OCI-LY7 (cell line): ENCODE measurements around the gene OPCML. TPM values are rescaled to one million over a fixed set of nuclear protein-coding genes. Genes with fewer than 3 reads are reported as not detected.

ENCODE experiments used
- BruUV-seq: library from RNA; stranded (reverse); fragments of 400-500 nt; replicated peaks from 2 replicates; lab custom pipeline; 2021; lab: Mats Ljungman, UMichigan
- CTCF ChIA-PET: fragments of 300-600 bp; sonication (Branson Sonifier 250); formaldehyde crosslinking; loops from one replicate; lab custom pipeline; 2022; ENCODE audit warnings: antibody characterized with exemption; ENCODE audit not compliant: unreplicated experiment; lab: Charles Lee
- POLR2A ChIA-PET: fragments of 300-600 bp; sonication (Branson Sonifier 250); formaldehyde crosslinking; loops from one replicate; lab custom pipeline; 2022; ENCODE audit warnings: antibody characterized with exemption; lab: Charles Lee
- DNase-seq: peaks from one replicate; pipeline ENCODE4 v3.0.0-alpha.2; 2015; ENCODE audit warnings: low spot score
- H2AFZ ChIP-seq: fragments of 200-600 bp; sonication (generic), shearing (Covaris generic); 2 replicates; pipeline ENCODE4 v1.6.1; 2014; ENCODE audit warnings: mild to moderate bottlenecking, antibody characterized with exemption, low read length, moderate library complexity
- H3K27ac ChIP-seq: fragments of 200-600 bp; sonication (generic); 2 replicates; pipeline ENCODE4 v1.5.1; 2014; ENCODE audit warnings: mixed run types, low read depth, mild to moderate bottlenecking, moderate library complexity, low read length, inconsistent platforms; ENCODE audit not compliant: poor library complexity, severe bottlenecking
- H3K36me3 ChIP-seq: fragments of 200-600 bp; sonication (generic); 2 replicates; pipeline ENCODE4 v1.6.1; 2014; ENCODE audit warnings: mild to moderate bottlenecking, antibody characterized with exemption, low read length, moderate library complexity, mixed read lengths; ENCODE audit not compliant: insufficient read depth
- H3K4me1 ChIP-seq: fragments of 200-600 bp; sonication (generic); 2 replicates; pipeline ENCODE4 v1.5.1; 2014; ENCODE audit warnings: mild to moderate bottlenecking, low read length; ENCODE audit not compliant: insufficient read depth, poor library complexity, severe bottlenecking
- H3K4me2 ChIP-seq: fragments of 200-600 bp; sonication (generic); 2 replicates; pipeline ENCODE4 v1.6.1; 2014; ENCODE audit warnings: mild to moderate bottlenecking, low read length
- H3K4me3 ChIP-seq: fragments of 200-600 bp; sonication (generic); 2 replicates; pipeline ENCODE4 v1.5.1; 2014; ENCODE audit warnings: mild to moderate bottlenecking, low read depth, low read length; ENCODE audit not compliant: poor library complexity, severe bottlenecking
- H3K79me2 ChIP-seq: fragments of 200-600 bp; sonication (generic); 2 replicates; pipeline ENCODE4 v1.6.1; 2016; ENCODE audit warnings: low read depth, mild to moderate bottlenecking, low read length, moderate library complexity, mixed read lengths; ENCODE audit not compliant: insufficient read depth
- H3K9me2 ChIP-seq: fragments of 200-600 bp; sonication (generic); 2 replicates; pipeline ENCODE4 v1.6.1; 2016; ENCODE audit warnings: mild to moderate bottlenecking, low read length, mixed read lengths; ENCODE audit not compliant: insufficient read depth
- H3K9me3 ChIP-seq: fragments of 200-600 bp; sonication (generic); 2 replicates; pipeline ENCODE4 v1.6.1; 2014; ENCODE audit warnings: mild to moderate bottlenecking, mixed run types, low read length, mixed read lengths
- H4K20me1 ChIP-seq: fragments of 200-600 bp; sonication (generic); 2 replicates; pipeline ENCODE4 v1.6.1; 2014; ENCODE audit warnings: mild to moderate bottlenecking, antibody characterized with exemption, low read length, moderate library complexity, mixed read lengths; ENCODE audit not compliant: insufficient read depth
- EZH2phosphoT487 ChIP-seq: fragments of 200-600 bp; sonication (generic); IDR thresholded peaks from 2 replicates; pipeline ENCODE4 v1.6.1; 2018; ENCODE audit warnings: low read depth, borderline replicate concordance, mild to moderate bottlenecking, mixed run types, antibody characterized with exemption, low read length, moderate library complexity, mixed read lengths
- intact Hi-C: fragments of 100-400 bp; cut with micrococcal nuclease; formaldehyde crosslinking; loops from one replicate; pipeline ENCODE4 v1.10.0; 2022; ENCODE audit not compliant: unreplicated experiment
- total RNA-seq, 2 experiments: library from RNA; depleted of rRNA in 1 of 2; stranded (reverse); fragments of >200 nt in 1 of 2; shearing (Covaris generic) in 1 of 2; gene quantifications; 2 replicates each; pipeline ENCODE4 v1.2.3, GENCODE V29; 2014 to 2022
- TF ChIP-seq, protein P1 (sequence below): fragments of 200-600 bp; sonication (generic); conservative IDR thresholded peaks from 2 replicates; pipeline ENCODE4 v1.5.1; 2014; ENCODE audit warnings: mild to moderate bottlenecking, antibody characterized with exemption, low read length, moderate library complexity, mixed read lengths

Gene OPCML
- total RNA-seq, 2 experiments from 2014 or later: not detected

DNA sequence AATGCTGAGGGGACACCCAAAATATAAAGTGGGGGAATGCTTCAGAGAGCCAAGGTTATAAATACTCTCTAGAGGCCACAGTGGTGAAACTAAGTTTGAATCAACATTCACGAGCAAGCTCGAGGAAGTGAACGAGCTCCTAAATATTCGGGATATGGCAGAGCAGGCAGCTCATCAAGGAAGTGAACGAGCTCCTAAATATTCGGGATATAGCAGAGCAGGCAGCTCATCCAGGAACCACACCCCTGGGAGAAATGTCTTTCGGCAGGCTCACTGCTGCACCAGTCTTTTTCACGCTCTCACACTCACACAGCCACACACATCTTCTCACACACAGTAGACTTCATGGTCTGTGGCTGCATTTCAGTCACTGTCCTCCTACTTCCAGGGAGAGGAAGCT lies 787.5 kb downstream of the OPCML start:
- H3K4me1 ChIP-seq: no peaks in the 10 kb centered on the region
- H2AFZ ChIP-seq: no peak overlapping the region
- no peak for TF ChIP-seq EZH2phosphoT487
- TF ChIP-seq, protein P1, sequence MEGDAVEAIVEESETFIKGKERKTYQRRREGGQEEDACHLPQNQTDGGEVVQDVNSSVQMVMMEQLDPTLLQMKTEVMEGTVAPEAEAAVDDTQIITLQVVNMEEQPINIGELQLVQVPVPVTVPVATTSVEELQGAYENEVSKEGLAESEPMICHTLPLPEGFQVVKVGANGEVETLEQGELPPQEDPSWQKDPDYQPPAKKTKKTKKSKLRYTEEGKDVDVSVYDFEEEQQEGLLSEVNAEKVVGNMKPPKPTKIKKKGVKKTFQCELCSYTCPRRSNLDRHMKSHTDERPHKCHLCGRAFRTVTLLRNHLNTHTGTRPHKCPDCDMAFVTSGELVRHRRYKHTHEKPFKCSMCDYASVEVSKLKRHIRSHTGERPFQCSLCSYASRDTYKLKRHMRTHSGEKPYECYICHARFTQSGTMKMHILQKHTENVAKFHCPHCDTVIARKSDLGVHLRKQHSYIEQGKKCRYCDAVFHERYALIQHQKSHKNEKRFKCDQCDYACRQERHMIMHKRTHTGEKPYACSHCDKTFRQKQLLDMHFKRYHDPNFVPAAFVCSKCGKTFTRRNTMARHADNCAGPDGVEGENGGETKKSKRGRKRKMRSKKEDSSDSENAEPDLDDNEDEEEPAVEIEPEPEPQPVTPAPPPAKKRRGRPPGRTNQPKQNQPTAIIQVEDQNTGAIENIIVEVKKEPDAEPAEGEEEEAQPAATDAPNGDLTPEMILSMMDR: no peak
- no peaks in the 10 kb centered on the region for H4K20me1 ChIP-seq
- no peaks in the 10 kb centered on the region for H3K36me3 ChIP-seq
- no peak overlapping the region for H3K27ac ChIP-seq
- ChIA-PET CTCF (no interaction called here), POLR2A (interaction anchor here (0.7 kb wide), 1 partner anchor 797 kb away, joined by 3 read pairs; no protein-coding TSS in a partner anchor)
- H3K79me2 ChIP-seq: no peaks in the 10 kb centered on the region
- intact Hi-C loops: no loop called here
- no peak for DNase-seq
- no peak overlapping the region for H3K4me2 ChIP-seq
- no peak overlapping the region for H3K4me3 ChIP-seq
- no peaks in the 10 kb centered on the region for H3K9me2 ChIP-seq
- BruUV-seq: no TSS peak
- no peaks in the 10 kb centered on the region for H3K9me3 ChIP-seq

DNA sequence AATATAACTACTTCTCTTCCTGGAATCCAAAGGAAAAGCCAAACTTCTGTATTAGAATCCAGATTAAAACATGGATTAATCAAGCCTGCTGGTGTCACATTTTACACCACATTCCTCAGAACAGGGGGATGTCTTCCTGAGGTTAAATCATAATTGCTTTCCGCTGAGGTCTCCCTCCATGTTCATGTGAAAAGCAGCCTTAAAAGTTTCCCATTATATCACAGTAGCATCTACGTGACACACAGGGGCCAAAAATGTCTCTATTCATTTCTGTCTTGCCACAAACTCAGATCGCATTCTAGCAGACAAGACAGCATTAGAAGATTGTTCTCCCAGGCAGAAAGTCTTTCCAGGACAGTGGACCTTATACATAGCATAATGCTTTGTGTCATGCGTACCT lies 788.7 kb downstream of the OPCML start:
- ChIA-PET CTCF (no interaction called here), POLR2A (no interaction called here)
- Histone ChIP-seq H2AFZ (no peak overlapping the region), H3K36me3 (no peaks in the 10 kb centered on the region), H3K4me2 (no peak overlapping the region), H3K9me2 (no peaks in the 10 kb centered on the region), H4K20me1 (no peaks in the 10 kb centered on the region), H3K4me1 (no peaks in the 10 kb centered on the region), H3K79me2 (no peaks in the 10 kb centered on the region), H3K27ac (no peak overlapping the region), H3K4me3 (no peak overlapping the region), H3K9me3 (no peaks in the 10 kb centered on the region)
- intact Hi-C loops: no loop called here
- BruUV-seq: no TSS peak
- TF ChIP-seq, protein P1: no peak
- no peak for TF ChIP-seq EZH2phosphoT487
- no peak for DNase-seq

DNA sequence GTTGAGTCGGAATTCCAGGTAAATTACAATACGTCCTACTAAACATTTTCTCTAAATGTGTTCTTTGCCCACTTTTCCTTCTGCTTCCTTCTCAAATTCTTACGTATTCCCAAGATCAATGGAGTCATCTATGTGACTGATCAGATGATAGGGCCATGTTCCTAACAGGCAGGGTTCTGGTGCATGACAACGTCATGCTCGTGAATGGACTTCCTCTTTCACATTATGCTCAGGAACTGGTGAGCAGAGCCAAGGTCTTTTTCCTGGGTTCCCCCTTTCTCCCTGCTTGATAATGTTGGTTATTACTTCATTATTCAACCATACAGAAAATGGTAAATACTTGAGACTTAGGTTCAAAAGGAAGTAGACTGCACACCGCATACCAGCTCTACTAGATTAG lies 789.4 kb downstream of the OPCML start:
- no TSS peak for BruUV-seq
- no peaks in the 10 kb centered on the region for H3K4me1 ChIP-seq
- no peaks in the 10 kb centered on the region for H3K36me3 ChIP-seq
- no peak overlapping the region for H2AFZ ChIP-seq
- H4K20me1 ChIP-seq: no peaks in the 10 kb centered on the region
- no peak for TF ChIP-seq EZH2phosphoT487
- TF ChIP-seq, protein P1: no peak
- ChIA-PET POLR2A (no interaction called here), CTCF (no interaction called here)
- H3K79me2 ChIP-seq: no peaks in the 10 kb centered on the region
- no peak overlapping the region for H3K27ac ChIP-seq
- no peaks in the 10 kb centered on the region for H3K9me2 ChIP-seq
- intact Hi-C loops: no loop called here
- DNase-seq: no peak
- H3K4me3 ChIP-seq: no peak overlapping the region
- H3K9me3 ChIP-seq: no peaks in the 10 kb centered on the region
- H3K4me2 ChIP-seq: no peak overlapping the region
